ELF-1 (cell line): ENCODE measurements around the gene CD164.

Source experiments
- DNase-seq: peaks from one replicate; pipeline ENCODE4 v3.0.0-alpha.2; 2016; ENCODE audit warnings: low read depth, low spot score

Gene CD164

GRCh38 chr6:109381747-109382575 is at the start of gene CD164:
CD164 (minus strand) TSS chr6:109382467; CDS start chr6:109382378, 89 bp downstream.
- DNase-seq: peak; percentile 97

DNA sequence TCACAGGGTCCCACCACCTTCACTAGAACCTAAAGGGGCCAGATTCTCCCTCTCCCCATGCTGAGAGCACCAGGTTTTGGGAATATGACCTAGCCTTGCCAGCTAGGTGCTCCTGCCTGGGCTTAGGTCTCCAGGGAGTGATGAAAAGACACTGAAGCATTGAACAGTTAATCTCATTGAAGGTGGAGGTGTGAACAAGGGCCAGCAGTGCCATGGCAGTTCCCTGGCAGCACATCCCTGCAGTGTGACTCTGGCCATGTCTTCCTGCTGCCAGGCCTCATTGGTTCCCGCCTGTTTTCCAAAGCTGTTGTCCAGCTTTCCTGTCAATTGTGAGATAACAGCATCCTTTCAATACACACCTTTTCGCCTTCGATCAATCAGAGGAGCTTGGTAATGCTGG is 47.2 kb upstream of the CD164 start:
- no peak for DNase-seq

DNA sequence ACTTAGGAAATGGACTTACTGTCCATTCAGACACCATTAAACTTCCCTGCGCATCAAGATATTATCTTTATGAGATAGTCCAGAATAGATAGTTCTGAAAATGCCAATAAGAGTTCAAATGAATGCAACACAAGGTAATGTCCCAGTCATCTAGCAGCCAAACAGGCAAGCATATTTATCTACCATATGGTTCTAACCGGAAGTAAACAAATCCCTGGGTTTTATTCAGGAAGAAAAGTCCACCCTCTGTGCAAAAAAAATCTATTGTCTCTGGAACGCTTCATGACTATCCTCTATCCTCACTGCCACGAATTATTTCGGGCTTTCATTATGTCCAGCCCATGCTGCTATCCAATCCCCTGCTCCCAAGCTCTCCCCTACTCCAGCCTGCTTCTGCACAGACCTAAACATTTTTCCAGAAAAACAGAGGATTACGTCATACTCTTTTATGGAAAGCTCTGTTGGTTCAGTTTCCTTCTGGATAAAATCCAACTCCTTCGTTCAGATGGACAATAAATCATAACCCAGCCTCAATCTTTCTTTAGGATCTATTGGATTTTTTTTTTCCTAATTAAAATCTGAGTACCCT is 46.7 kb upstream of the CD164 start:
- DNase-seq: no peak

GRCh38 chr6:109424946-109425345 is 42.7 kb upstream of the CD164 start:
- no peak for DNase-seq

DNA sequence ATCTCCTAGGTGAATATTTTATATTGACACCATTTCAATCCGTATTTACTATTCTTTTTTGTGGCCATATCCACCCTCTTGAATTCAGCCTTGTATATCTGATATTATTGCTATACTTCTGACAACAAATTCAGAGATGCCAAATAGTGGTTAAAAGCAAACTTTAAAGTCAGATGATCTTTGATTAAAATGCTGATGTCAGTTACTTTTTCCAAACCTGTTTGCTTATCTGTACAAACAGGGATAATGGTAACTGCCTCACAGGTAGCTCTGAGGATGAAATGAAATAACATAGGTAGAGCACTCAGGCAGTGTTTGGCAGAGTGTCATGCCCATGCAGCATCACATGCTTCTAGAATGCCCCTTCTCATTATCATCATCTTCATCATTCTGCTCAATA is 38.9 kb upstream of the CD164 start:
- DNase-seq: no peak

- no peak for DNase-seq
These were observed 38.5 kb upstream of the CD164 start for GRCh38 chr6:109420751-109421150.

DNA sequence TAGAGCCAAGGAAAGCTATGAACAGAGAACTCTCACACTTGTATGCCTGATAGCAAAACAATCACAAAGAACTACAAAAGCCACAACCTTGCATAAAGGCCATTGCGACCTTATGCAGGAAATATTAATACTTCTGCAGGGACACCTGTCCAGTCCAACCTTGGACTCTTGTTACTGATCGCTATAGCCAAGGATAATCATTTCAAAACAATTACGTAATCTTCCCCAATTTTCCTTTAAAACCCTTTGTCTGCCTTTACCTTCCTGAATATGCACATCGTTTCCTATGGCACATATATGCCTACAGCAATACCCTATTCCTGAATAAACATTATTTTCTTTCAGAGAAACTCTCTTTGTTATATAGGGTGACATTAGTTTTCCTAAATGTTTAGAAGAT is 35.4 kb upstream of the CD164 start:
- no peak for DNase-seq

GRCh38 chr6:109411034-109411433 is 28.8 kb upstream of the CD164 start:
- no peak for DNase-seq

DNA sequence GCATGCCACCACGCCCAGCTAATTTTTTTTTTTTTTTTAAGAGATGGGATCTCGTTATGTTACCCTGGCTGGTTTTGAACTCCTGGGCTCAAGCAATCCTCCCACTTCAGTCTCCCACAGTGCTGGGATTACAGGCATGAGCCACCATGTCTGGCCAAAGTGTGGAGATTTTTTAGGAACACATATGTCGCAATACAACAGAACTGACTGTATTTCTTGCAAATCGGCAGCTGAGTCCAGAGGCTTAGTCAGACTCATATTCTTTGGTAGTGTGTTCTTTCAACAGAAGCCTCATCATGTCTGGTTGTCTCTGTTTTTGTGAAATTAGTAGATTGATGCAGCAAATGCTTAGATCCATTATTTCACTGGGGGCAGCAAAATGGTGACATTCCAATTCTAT is 23.9 kb upstream of the CD164 start:
- DNase-seq: no peak

DNA sequence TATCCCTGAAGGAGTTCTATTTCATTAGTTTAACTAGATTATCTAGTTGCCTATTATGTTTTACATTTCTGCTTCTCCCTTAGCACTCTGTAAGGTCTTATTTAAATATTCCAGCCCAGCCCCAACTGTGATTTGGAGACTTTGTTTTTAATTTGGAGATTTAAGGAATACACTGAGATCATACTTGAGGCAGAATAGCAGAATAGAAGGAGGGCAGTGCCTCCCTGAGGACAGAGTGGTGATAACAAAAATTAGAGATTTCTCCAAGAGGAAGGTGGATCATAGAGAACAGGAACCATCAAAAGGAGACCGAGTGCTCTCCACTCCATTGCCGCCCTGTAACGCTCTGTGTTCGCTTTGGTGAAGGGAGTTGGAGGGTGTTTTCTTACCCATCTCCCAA is 14.8 kb upstream of the CD164 start:
- DNase-seq: no peak

DNA sequence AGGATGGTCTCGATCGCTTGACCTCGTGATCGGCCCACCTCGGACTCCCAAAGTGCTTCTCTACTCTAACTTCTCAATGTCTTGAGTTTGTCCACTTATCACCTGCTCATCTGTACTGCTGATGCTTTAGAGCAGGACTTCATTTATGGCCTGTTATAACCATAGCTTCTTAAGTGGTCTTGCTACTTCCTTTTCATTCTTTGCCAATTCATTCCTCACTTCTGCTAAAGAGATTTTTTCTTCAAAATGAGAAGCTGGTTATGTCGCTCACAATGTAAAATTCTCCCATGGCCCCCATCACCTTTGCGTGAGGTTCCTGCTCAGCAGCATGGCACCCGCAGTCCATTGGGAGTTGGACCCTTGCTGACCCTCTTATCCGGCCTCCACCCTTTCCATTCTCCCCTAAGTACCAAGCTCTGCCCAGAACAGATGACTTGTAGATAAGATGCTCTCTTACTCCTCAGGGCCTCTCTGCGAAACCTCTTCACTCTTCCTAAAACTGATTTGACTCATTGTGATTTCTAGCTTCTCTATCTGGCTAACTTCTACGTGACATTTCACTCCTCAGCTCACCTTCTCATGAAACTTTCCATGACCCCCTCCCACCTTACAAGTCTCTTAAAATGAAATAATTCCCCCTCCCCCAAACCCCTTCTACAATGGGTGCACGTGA is 13.9 kb upstream of the CD164 start:
- no peak for DNase-seq

DNA sequence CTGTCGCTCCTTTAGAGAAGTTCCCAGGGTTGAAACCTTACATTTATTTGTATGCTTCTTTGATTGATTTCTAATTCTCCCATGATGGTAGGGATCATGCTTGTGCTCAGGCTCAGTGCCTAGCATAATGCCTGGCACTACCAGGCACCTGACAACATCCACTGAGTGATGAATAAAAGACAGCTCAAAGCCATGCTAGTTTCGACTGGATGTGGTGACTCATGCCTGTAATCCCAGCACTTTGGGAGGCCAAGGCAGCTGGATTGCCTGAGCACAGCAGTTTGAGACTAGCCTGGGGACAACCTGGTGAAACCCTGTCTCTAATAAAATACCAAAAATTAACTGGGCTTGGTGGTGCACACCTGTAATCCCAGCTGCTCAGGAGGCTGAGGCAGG is 11.6 kb upstream of the CD164 start:
- DNase-seq: peak; percentile 39

DNA sequence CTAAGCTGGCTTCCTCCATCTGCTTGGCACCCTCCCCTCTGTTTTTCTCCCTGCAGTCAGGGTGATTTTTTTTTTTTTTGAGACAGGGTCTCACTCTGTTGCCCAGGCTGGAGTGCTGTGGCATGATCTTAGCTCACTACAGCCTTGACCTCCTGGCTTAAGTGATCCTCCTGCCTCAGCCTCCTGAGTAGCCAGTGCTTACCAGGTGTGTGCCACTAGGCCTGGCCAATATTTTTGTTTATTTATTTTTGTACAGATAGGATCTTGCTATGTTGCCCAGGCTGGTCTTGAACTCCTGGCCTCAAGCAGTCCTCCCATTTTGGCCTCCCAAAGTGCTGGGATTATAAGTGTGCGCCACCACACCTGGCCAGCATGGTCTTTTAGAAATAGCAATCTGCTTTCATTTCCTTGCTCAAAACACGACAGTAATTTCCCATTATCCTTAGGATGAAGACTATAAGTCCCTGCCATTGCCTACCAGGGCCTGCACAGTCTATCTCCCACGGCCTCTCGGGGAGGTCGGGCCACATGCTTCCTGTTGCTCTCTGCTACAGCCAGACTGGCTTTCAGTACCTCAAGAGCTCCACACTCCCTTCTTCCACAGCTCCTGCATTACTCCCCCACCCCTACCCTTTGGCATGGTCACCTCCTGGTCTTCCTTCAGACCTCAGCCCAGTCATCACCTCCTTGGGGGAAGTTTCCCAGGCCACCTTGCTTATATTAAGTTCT is 11.1 kb upstream of the CD164 start:
- no peak for DNase-seq

DNA sequence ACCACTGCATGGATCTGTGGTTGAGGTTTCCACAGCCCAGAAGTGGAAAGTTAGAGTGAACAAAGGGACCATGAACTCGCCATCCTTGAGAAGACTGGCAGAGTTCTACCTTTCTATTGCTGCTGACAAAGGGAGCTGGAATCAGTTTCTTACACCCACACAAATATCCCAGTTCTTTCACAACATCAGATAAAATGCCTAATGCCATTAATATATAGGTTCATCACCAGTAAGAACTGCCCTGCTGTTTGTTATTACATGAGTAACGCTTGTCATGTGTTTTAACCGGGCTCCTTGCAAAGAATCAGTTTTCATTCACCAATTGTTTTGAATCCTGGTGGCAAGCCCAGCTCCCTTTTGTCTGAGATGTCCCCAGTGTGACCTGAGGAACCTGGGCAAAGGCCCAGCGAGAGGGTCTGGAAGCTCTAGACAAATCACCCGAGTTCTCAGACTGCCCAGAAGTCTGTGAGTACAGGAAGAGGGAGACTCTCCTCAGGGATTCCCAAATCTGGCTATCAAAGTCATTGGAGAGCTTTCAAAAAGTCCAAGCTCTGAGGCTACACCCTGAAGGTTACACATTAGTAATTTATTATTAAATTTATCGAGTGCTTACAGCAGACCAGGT is 7.5 kb upstream of the CD164 start:
- no peak for DNase-seq

DNA sequence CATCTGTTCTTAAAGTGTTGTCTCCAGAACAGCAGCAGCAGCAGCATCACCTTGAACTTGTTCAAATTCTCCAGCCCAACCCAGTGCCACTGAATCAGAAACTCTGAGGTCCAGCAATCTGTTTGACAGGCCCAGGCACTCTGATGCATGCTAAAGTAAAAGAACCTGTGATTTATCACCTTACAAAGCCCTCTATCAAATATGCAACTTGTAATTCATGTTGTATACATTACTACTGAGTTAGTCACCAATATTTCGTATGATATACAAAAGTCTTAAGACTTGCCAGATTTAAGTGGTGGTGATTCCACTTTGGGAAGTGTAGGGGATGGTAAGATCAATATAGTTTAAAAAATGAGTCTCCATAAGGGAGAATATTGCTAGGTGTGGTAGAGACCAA is 6.0 kb upstream of the CD164 start:
- no peak for DNase-seq

GRCh38 chr6:109383438-109383940 is 1.2 kb upstream of the CD164 start:
- DNase-seq: peak; percentile 18

DNA sequence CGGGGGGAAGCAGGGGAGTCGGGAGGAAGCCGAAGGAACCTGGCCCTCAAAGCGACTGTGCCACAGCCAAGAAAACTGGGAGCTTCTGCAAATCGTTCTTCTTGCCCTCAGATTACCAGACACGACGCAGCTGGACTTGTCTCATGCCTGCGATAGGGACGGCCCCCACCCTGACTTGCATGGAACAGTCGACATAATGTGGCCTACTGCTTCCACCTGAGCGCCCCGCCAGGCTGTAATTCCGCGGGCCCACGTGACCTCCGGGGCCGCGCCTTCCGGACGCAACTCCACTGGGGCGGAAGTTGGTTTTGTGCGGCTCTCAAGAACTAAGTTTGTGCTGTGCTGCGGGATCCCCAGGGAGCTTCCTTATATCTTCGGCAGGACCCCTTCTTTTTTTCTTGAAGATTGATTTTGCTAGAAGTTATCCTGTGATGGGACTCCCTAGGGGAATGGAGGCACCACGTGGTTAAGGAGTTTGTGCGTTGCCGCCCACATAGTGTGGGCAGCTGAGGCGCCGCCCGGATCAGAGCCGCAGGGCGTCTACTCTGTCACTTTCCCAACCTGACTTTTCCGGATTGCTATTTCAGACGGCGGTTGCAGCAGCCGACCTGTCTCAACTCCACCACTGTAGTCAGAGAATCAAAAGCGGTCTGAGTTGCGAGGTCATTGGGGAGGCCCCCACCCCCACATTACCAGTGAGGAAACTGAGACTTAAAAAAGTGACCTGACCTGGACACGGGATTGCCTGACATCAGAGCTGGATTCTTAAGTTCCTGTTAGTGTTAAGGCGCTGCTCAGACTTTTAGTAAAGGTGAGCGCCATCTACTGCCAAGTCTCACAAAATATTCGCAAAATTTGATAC is 540 bp upstream of the CD164 start:
- peak; percentile 98 for DNase-seq

- no peak for DNase-seq
These were observed 1.1 kb downstream of the CD164 start for GRCh38 chr6:109381061-109381746.

GRCh38 chr6:109379711-109380110 is 2.6 kb downstream of the CD164 start:
- DNase-seq: no peak

GRCh38 chr6:109377717-109378116 is 4.5 kb downstream of the CD164 start:
- no peak for DNase-seq
